ENCODE results near the gene TRIM27.
"Not testable (repeated sequence)": the region's sequence is repeated elsewhere in the genome, so short reads cannot be mapped to it uniquely, and the experiment has no call there.

Gene TRIM27

DNA sequence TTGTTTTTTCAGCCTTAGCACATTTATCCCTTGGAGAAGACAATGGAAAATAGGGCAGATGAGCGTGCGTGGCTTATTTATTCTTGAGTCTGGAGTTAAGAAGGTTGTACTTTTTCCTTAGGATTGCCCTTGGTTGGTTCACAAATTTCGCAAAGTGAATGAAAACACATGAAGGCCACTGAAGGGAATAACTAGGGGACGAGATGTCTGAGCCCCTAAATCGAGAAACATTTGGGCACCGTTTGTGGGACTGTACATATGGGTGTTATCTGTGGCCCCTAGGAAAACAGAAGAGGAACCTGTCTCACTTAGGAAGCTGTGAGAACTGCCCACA is 19.4 kb upstream of the TRIM27 start:
- Histone ChIP-seq H3K27ac (ENCODE audit: low read depth in 2 of 2, low read length in 2 of 2) (no peak overlapping the region), H3K4me3 (ENCODE audit: low read length in 2 of 2) (peak overlapping the region; percentile 60 to 84), H3K9me3 (ENCODE audit: control insufficient read depth in 2 of 2, low read length in 2 of 2) (no peaks in the 10 kb centered on the region), H3K27me3 (ENCODE audit: control insufficient read depth in 2 of 2, insufficient read depth in 2 of 2, low read length in 2 of 2) (no peaks in the 10 kb centered on the region), H3K4me1 (ENCODE audit: control insufficient read depth in 2 of 2, insufficient read depth in 2 of 2, low read length in 2 of 2) (peaks cover 22 to 27% of the 10 kb centered on the region in 2 donors), H3K36me3 (ENCODE audit: control insufficient read depth in 2 of 2, insufficient read depth in 2 of 2, low read length in 2 of 2) (no peaks in the 10 kb centered on the region), H3K9ac (ENCODE audit: low read depth in 1 of 2, low read length in 2 of 2) (peak overlapping the region in 1 of 2 donors; percentile 84)

GRCh38 chr6:28941684-28942448 is 18.1 kb upstream of the TRIM27 start:
- Histone ChIP-seq H3K9ac (ENCODE audit: low read depth in 1 of 2, low read length in 2 of 2) (no peak overlapping the region), H3K27ac (ENCODE audit: low read depth in 2 of 2, low read length in 2 of 2) (peak overlapping the region; percentile 53 to 79), H3K27me3 (ENCODE audit: control insufficient read depth in 2 of 2, insufficient read depth in 2 of 2, low read length in 2 of 2) (no peaks in the 10 kb centered on the region), H3K36me3 (ENCODE audit: control insufficient read depth in 2 of 2, insufficient read depth in 2 of 2, low read length in 2 of 2) (no peaks in the 10 kb centered on the region), H3K4me3 (ENCODE audit: low read length in 2 of 2) (peak overlapping the region; percentile 73 to 77), H3K4me1 (ENCODE audit: control insufficient read depth in 2 of 2, insufficient read depth in 2 of 2, low read length in 2 of 2) (peaks cover 22 to 23% of the 10 kb centered on the region in 2 donors), H3K9me3 (ENCODE audit: control insufficient read depth in 2 of 2, low read length in 2 of 2) (no peaks in the 10 kb centered on the region)

- Histone ChIP-seq H3K4me1 (ENCODE audit: control insufficient read depth in 2 of 2, insufficient read depth in 2 of 2, low read length in 2 of 2) (peaks cover 22 to 23% of the 10 kb centered on the region in 2 donors), H3K4me3 (ENCODE audit: low read length in 2 of 2) (peak overlapping the region; percentile 73 to 77), H3K27me3 (ENCODE audit: control insufficient read depth in 2 of 2, insufficient read depth in 2 of 2, low read length in 2 of 2) (no peaks in the 10 kb centered on the region), H3K9ac (ENCODE audit: low read depth in 1 of 2, low read length in 2 of 2) (peak overlapping the region; percentile 49 to 77), H3K9me3 (ENCODE audit: control insufficient read depth in 2 of 2, low read length in 2 of 2) (no peaks in the 10 kb centered on the region), H3K36me3 (ENCODE audit: control insufficient read depth in 2 of 2, insufficient read depth in 2 of 2, low read length in 2 of 2) (no peaks in the 10 kb centered on the region), H3K27ac (ENCODE audit: low read depth in 2 of 2, low read length in 2 of 2) (peak overlapping the region; percentile 53 to 79)
These were observed 17.3 kb upstream of the TRIM27 start for GRCh38 chr6:28940858-28941683.

DNA sequence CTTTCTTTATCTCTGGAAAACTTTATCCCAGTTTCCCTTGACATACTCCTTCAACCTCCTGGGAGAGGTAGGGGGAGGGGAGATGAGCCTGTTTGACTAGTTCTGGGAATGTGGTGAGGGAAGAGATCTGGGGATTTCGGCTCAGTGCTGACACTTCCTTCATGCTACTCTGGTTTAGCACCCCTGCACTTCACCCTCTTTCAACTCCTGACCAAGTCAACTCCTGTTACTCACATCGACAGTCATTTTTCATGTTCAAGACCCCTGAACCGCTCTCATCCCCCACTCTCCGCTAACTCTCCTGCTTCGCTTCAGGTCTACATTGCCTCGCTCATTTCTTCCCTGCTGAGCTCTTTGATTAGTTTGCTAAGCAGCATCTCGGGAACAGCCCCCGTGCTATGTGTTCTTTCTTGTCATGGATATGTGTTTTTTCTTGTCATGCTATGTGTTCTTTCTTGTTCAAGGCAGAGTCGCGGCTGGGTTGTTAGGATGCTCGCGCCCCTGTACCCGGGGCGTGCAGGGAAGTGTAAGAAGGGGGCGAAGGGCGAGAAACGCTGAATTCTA is 16.6 kb upstream of the TRIM27 start:
- no peaks in the 10 kb centered on the region for H3K36me3 ChIP-seq (ENCODE audit: control insufficient read depth in 2 of 2, insufficient read depth in 2 of 2, low read length in 2 of 2)
- peak overlapping the region; percentile 53 to 79 for H3K27ac ChIP-seq (ENCODE audit: low read depth in 2 of 2, low read length in 2 of 2)
- H3K4me1 ChIP-seq (ENCODE audit: control insufficient read depth in 2 of 2, insufficient read depth in 2 of 2, low read length in 2 of 2): peaks cover 22 to 23% of the 10 kb centered on the region in 2 donors
- peak overlapping the region; percentile 49 to 77 for H3K9ac ChIP-seq (ENCODE audit: low read depth in 1 of 2, low read length in 2 of 2)
- peak overlapping the region; percentile 73 to 77 for H3K4me3 ChIP-seq (ENCODE audit: low read length in 2 of 2)
- no peaks in the 10 kb centered on the region for H3K27me3 ChIP-seq (ENCODE audit: control insufficient read depth in 2 of 2, insufficient read depth in 2 of 2, low read length in 2 of 2)
- no peaks in the 10 kb centered on the region for H3K9me3 ChIP-seq (ENCODE audit: control insufficient read depth in 2 of 2, low read length in 2 of 2)

DNA sequence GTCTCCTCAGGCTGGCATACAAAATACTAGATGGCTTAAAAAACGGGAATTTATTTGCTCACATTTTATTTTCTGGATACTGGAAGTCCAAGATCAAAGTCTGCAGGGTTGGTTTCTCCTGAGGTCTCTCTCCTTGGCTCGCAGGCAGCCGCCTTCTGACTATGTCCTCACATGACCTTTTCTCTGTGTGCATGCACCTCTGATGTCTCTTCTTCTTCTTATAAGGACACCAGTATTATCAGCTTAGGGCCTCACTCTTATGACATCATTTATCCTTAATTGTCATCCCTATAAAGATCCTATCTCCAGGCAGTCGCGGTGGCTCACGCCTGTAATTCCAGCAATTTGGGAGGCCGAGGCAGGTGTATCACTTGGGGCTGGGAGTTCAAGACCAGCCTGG is 9.3 kb upstream of the TRIM27 start:
- no peaks in the 10 kb centered on the region for H3K9me3 ChIP-seq (ENCODE audit: control insufficient read depth in 2 of 2, low read length in 2 of 2)
- H3K27ac ChIP-seq (ENCODE audit: low read depth in 2 of 2, low read length in 2 of 2): no peak overlapping the region
- H3K4me1 ChIP-seq (ENCODE audit: control insufficient read depth in 2 of 2, insufficient read depth in 2 of 2, low read length in 2 of 2): no peaks in the 10 kb centered on the region
- H3K4me3 ChIP-seq (ENCODE audit: low read length in 2 of 2): no peak overlapping the region
- no peaks in the 10 kb centered on the region for H3K27me3 ChIP-seq (ENCODE audit: control insufficient read depth in 2 of 2, insufficient read depth in 2 of 2, low read length in 2 of 2)
- no peak overlapping the region for H3K9ac ChIP-seq (ENCODE audit: low read depth in 1 of 2, low read length in 2 of 2)
- no peaks in the 10 kb centered on the region for H3K36me3 ChIP-seq (ENCODE audit: control insufficient read depth in 2 of 2, insufficient read depth in 2 of 2, low read length in 2 of 2)

DNA sequence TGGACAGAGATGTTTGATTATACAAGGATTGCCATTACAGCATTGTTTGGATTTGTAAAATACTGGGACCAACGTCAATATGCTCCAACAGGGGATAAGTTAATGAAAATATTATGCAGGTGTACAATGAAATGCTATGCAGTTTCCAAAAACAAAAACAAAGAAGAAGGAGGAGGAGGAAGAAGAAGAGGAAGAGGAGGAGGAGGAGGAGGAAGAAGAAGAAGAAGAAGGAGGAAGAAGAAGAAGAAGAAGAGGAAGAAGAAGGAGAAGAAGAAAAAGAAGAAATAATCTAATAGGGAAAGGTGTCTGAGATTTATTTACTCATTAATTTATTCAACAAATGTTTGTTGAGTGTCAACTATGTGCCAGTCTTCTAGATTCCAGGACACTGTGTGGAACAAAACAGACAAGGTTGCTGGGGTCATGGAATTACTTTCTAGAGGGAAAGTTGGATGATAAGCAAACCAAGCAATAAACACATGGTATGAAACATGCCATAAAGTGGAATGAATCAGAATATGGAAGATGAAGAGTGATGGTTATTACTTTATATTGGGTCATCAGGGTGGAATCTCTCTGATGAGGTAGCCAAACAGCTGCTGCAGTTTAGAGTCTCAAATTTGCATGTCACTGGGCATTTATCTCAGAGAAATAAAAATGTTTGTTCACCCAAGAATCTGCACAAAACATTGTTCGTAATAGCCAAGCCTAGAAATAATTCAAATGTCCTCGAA is 6.3 kb upstream of the TRIM27 start:
- Histone ChIP-seq H3K4me3 (ENCODE audit: low read length in 2 of 2) (no peak overlapping the region), H3K27me3 (ENCODE audit: control insufficient read depth in 2 of 2, insufficient read depth in 2 of 2, low read length in 2 of 2) (no peaks in the 10 kb centered on the region), H3K27ac (ENCODE audit: low read depth in 2 of 2, low read length in 2 of 2) (no peak overlapping the region), H3K9me3 (ENCODE audit: control insufficient read depth in 2 of 2, low read length in 2 of 2) (no peaks in the 10 kb centered on the region), H3K36me3 (ENCODE audit: control insufficient read depth in 2 of 2, insufficient read depth in 2 of 2, low read length in 2 of 2) (no peaks in the 10 kb centered on the region), H3K4me1 (ENCODE audit: control insufficient read depth in 2 of 2, insufficient read depth in 2 of 2, low read length in 2 of 2) (no peaks in the 10 kb centered on the region), H3K9ac (ENCODE audit: low read depth in 1 of 2, low read length in 2 of 2) (no peak overlapping the region)

- not testable (repeated sequence) for H3K9me3 ChIP-seq (ENCODE audit: control insufficient read depth in 2 of 2, low read length in 2 of 2); H3K36me3 ChIP-seq (ENCODE audit: control insufficient read depth in 2 of 2, insufficient read depth in 2 of 2, low read length in 2 of 2); H3K27ac ChIP-seq (ENCODE audit: low read depth in 2 of 2, low read length in 2 of 2); H3K4me1 ChIP-seq (ENCODE audit: control insufficient read depth in 2 of 2, insufficient read depth in 2 of 2, low read length in 2 of 2); H3K4me3 ChIP-seq (ENCODE audit: low read length in 2 of 2); H3K9ac ChIP-seq (ENCODE audit: low read depth in 1 of 2, low read length in 2 of 2); H3K27me3 ChIP-seq (ENCODE audit: control insufficient read depth in 2 of 2, insufficient read depth in 2 of 2, low read length in 2 of 2)
These were observed 5.6 kb upstream of the TRIM27 start for GRCh38 chr6:28929339-28929738.

DNA sequence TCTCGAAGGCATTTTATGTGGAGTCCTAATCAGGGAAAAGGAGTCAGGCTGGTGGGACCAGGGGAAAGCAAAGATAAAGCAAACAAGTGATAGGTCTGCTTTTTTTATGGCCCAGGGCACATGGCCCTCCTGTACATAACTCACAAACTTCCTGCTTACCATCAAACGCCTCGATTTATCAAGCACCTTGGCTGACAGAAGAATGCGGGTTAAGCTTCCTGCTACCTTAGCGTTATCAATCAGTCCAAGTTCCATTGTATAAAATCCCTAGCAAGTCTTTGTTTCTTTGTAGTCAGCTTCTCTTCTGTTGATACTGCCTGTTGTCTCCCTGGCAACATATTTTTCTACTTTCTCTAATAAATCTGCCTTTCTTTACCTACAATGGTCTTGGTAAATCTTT is 4.1 kb upstream of the TRIM27 start:
- H3K4me1 ChIP-seq (ENCODE audit: control insufficient read depth in 2 of 2, insufficient read depth in 2 of 2, low read length in 2 of 2): no peaks in the 10 kb centered on the region
- H3K27me3 ChIP-seq (ENCODE audit: control insufficient read depth in 2 of 2, insufficient read depth in 2 of 2, low read length in 2 of 2): no peaks in the 10 kb centered on the region
- H3K36me3 ChIP-seq (ENCODE audit: control insufficient read depth in 2 of 2, insufficient read depth in 2 of 2, low read length in 2 of 2): no peaks in the 10 kb centered on the region
- no peak overlapping the region for H3K27ac ChIP-seq (ENCODE audit: low read depth in 2 of 2, low read length in 2 of 2)
- no peaks in the 10 kb centered on the region for H3K9me3 ChIP-seq (ENCODE audit: control insufficient read depth in 2 of 2, low read length in 2 of 2)
- no peak overlapping the region for H3K4me3 ChIP-seq (ENCODE audit: low read length in 2 of 2)
- H3K9ac ChIP-seq (ENCODE audit: low read depth in 1 of 2, low read length in 2 of 2): no peak overlapping the region

GRCh38 chr6:28922821-28923317 is 916 bp downstream of the TRIM27 start:
- peaks cover 10 to 13% of the 10 kb centered on the region in 2 donors for H3K4me1 ChIP-seq (ENCODE audit: control insufficient read depth in 2 of 2, insufficient read depth in 2 of 2, low read length in 2 of 2)
- no peaks in the 10 kb centered on the region for H3K9me3 ChIP-seq (ENCODE audit: control insufficient read depth in 2 of 2, low read length in 2 of 2)
- H3K36me3 ChIP-seq (ENCODE audit: control insufficient read depth in 2 of 2, insufficient read depth in 2 of 2, low read length in 2 of 2): peaks cover 26 to 28% of the 10 kb centered on the region in 2 donors

More at GRCh38 chr6:28922821-28923317, 916 bp downstream of the TRIM27 start:
- Histone ChIP-seq H3K4me3 (ENCODE audit: low read length in 2 of 2) (peak overlapping the region; percentile 79 to 85), H3K27me3 (ENCODE audit: control insufficient read depth in 2 of 2, insufficient read depth in 2 of 2, low read length in 2 of 2) (no peaks in the 10 kb centered on the region), H3K27ac (ENCODE audit: low read depth in 2 of 2, low read length in 2 of 2) (peak overlapping the region; percentile 94 to 97), H3K9ac (ENCODE audit: low read depth in 1 of 2, low read length in 2 of 2) (peak overlapping the region; percentile 94 to 95)
